ENCODE measurements around the gene BTBD2.

- TF ChIP-seq POLR2A (IDR thresholded peaks at IDR 0.05) (no peak), CTCF (IDR thresholded peaks at IDR 0.05) (no peak)
These were observed 545 bp downstream of the BTBD2 start for GRCh38 chr19:2014731-2015607.

Data from adrenal gland (tissue), 5 donors.